HG02943 (cell line): ENCODE measurements around the gene CEP19.

Source experiments
- ATAC-seq: cut with Tn5 transposase; IDR thresholded peaks from one replicate; pipeline ENCODE4 v1.9.1; 2021; ENCODE audit warnings: mild to moderate bottlenecking, low read depth, moderate library complexity; ENCODE audit not compliant: unreplicated experiment

Gene CEP19

DNA sequence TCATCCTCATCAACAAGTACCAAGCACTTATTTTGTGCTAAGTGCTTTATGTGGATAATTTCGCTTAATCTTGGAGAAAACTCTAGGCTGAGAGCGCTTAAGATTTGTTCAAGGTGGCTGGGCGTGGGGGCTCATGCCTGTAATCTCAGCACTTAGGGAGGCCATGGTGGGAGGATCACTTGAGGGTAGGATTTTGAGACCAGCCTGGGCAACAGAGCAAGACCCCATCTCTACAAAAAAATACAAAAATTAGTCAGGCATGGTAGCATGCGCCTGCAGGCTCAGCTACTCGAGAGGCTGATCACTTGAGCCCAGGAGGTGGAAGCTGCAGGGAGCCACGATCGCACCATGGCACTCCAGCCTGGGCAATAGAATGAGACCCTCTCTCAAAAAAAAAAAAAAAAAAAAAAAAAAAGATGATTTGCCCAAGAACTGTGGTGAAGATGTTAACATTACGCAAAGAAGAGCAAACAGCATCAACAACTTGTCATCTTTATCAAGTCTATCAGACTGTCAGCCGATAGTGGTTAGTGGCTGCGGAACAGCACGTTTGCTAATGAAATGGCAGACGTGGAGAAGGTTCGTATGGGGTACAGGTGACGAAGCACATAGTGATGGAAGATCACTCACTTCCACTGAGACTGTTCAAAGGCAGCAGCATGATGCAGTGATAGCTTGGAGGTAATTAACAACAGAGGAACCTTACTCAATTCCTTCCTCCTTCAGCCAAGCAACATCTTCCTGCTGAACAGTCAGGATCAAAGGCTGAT is 44.8 kb downstream of the CEP19 start:
- no peak for ATAC-seq

- no peak for ATAC-seq
Measured at GRCh38 chr3:196666001-196666867, 45.8 kb downstream of the CEP19 start.

DNA sequence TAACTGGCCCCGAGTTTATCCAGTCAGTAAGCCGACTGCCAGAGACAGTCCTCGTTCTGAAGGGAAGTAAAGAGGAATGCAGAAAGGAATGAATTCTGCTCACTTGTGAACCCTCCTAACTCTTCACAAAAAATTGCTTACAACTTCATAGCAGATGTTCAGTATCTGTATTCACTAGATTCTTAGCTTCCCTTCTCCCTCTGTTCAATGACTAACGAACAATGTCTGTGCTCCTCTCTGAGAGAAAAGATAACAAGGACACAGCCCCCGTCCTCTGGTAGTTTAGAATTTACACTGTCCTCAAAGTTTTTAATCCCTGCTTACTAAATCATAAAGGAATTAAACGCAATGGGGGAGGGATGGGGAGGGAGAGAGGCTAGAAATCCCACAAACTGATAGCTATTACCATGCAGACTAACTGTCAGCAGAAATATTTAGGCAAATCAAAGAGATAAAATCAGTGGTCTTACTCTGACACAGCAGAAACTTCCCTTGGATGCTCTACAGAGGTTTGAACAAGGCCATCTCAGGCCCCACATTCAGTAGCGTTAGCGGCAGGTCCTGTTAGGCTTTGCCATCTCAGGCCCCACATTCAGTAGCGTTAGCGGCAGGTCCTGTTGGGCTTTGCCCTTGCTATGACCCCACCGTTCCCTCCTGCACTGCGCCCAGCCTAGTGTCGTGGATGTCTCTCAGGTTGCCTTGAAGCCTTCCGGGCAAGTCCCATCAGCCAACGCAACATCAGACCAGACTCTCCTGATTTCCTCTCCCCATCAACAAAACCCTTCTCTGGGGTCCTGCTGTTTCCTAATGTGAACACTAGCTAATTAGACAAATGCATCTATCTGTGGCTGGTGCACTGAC is 49.1 kb downstream of the CEP19 start:
- no peak for ATAC-seq

DNA sequence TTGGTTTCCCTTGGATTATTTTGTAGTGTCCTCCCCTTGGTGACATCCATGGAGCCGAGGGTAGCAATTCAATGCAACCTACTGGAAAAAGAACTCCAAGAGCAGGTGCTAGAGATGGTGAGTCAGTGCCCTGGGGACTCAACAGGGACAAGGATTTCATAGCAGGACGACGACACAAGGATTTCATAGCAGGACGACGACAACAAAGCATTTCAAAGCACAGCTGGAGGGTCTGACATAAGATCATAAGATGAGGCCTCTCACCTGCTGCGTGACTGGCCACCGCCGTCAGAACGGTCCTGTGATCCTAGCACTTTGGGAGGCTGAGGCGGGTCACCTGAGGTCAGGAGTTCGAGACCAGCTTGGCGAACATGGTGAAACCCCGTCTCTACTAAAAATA is 50.0 kb downstream of the CEP19 start:
- no peak for ATAC-seq

- no peak for ATAC-seq
Measured at GRCh38 chr3:196661400-196661799, 50.6 kb downstream of the CEP19 start.

DNA sequence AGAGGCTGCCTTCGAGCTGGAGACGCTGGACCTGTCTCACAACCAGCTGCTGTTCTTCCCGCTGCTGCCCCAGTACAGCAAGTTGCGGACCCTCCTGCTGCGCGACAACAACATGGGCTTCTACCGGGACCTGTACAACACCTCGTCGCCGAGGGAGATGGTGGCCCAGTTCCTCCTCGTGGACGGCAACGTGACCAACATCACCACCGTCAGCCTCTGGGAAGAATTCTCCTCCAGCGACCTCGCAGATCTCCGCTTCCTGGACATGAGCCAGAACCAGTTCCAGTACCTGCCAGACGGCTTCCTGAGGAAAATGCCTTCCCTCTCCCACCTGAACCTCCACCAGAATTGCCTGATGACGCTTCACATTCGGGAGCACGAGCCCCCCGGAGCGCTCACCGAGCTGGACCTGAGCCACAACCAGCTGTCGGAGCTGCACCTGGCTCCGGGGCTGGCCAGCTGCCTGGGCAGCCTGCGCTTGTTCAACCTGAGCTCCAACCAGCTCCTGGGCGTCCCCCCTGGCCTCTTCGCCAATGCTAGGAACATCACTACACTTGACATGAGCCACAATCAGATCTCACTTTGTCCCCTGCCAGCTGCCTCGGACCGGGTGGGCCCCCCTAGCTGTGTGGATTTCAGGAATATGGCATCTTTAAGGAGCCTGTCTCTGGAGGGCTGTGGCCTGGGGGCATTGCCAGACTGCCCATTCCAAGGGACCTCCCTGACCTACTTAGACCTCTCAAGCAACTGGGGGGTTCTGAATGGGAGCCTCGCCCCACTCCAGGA is 51.5 kb downstream of the CEP19 start:
- ATAC-seq, result no peak

GRCh38 chr3:196659901-196660351 is 52.1 kb downstream of the CEP19 start:
- no peak for ATAC-seq
